Measurements from ENCODE around the gene RNF25. TPM values are rescaled to one million over a fixed set of nuclear protein-coding genes. Genes with fewer than 3 reads are reported as not detected.

RNF25 gene
- total RNA-seq, 1 experiment from 2014 or later: 27.2 TPM

DNA sequence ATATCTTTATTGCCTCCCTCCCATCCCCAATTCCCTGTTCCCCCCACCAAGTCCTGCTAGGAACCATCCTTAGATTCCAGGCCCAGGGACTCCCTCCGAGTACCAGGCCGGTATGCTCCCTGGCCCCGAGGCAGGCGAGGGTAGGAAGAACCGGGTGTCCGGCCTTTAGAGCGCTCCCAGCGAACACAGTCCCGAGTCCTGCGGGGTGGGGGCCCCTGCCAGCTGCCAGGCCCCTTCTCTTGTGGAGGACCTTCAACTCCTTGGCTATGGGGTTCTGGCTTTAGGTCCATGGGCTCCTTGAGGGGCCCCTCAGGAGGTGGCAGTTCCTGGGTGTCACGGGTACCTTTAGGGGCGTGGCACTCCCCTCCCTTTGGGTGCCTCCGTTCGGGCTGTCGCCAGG is 7.9 kb downstream of the RNF25 start:
- H3K27ac ChIP-seq: no peak overlapping the region
- no peaks in the 10 kb centered on the region; the same call in 1 of the 2 replicates for H3K4me1 ChIP-seq (replicated peaks; ENCODE audit: insufficient read depth)
- H4K20me1 ChIP-seq (ENCODE audit: insufficient read depth): no peaks in the 10 kb centered on the region
- H3K36me3 ChIP-seq (ENCODE audit: low read depth): peaks cover 18% of the 10 kb centered on the region
- no peak overlapping the region for H3K4me3 ChIP-seq
- H3K79me2 ChIP-seq (ENCODE audit: low read depth): peaks cover 13% of the 10 kb centered on the region
- BruUV-seq (replicated peaks): no TSS peak
- no peaks in the 10 kb centered on the region for H3K9me3 ChIP-seq (ENCODE audit: insufficient read depth, low read depth)
- no peaks in the 10 kb centered on the region for H3K9me2 ChIP-seq (ENCODE audit: insufficient read depth)
- peaks cover 15% of the 10 kb centered on the region; the same call in 1 of the 2 replicates for H3F3A ChIP-seq (ENCODE audit: insufficient read depth, low read depth)
- no peaks in the 10 kb centered on the region for H3K27me3 ChIP-seq (ENCODE audit: insufficient read depth, low read depth)
- intact Hi-C loops (cut with micrococcal nuclease; ENCODE audit: unreplicated experiment): no loop called here
- H2AFZ ChIP-seq: no peak overlapping the region
- CTCF ChIA-PET: no interaction called here
- DNase-seq: no peak
- TF ChIP-seq EZH2 (IDR thresholded peaks at IDR 0.05; ENCODE audit: low read depth): no peak
- TF ChIP-seq, protein P1, sequence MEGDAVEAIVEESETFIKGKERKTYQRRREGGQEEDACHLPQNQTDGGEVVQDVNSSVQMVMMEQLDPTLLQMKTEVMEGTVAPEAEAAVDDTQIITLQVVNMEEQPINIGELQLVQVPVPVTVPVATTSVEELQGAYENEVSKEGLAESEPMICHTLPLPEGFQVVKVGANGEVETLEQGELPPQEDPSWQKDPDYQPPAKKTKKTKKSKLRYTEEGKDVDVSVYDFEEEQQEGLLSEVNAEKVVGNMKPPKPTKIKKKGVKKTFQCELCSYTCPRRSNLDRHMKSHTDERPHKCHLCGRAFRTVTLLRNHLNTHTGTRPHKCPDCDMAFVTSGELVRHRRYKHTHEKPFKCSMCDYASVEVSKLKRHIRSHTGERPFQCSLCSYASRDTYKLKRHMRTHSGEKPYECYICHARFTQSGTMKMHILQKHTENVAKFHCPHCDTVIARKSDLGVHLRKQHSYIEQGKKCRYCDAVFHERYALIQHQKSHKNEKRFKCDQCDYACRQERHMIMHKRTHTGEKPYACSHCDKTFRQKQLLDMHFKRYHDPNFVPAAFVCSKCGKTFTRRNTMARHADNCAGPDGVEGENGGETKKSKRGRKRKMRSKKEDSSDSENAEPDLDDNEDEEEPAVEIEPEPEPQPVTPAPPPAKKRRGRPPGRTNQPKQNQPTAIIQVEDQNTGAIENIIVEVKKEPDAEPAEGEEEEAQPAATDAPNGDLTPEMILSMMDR (conservative IDR thresholded peaks at IDR 0.05): no peak
- POLR2A ChIA-PET (ENCODE audit: unreplicated experiment): no interaction called here
- H3K4me2 ChIP-seq: no peak overlapping the region

DNA sequence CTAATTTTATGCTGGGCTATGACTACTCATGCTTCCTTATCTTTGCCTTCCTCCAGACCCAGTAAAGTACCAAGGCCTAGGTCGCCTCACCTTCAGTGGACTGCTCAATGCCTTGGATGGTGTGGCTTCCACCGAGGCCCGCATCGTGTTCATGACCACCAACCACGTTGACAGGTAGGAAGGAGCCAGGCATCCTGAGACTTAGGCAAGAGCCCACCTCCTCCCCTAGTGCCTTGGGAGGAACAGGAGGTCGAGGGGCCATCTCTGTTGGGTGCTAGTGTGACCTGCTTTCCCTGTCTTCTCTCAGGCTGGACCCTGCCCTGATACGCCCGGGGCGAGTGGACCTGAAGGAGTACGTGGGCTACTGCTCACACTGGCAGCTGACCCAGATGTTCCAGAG is 9.0 kb downstream of the RNF25 start:
- H3K79me2 ChIP-seq (ENCODE audit: low read depth): peaks cover 20% of the 10 kb centered on the region
- H3K27ac ChIP-seq: no peak overlapping the region
- no TSS peak for BruUV-seq (replicated peaks)
- H2AFZ ChIP-seq: no peak overlapping the region
- no peaks in the 10 kb centered on the region for H3K9me3 ChIP-seq (ENCODE audit: insufficient read depth, low read depth)
- no peaks in the 10 kb centered on the region for H4K20me1 ChIP-seq (ENCODE audit: insufficient read depth)
- H3K4me2 ChIP-seq: no peak overlapping the region
- H3K27me3 ChIP-seq (ENCODE audit: insufficient read depth, low read depth): no peaks in the 10 kb centered on the region
- no peak for TF ChIP-seq EZH2 (IDR thresholded peaks at IDR 0.05; ENCODE audit: low read depth)
- TF ChIP-seq, protein P1 (conservative IDR thresholded peaks at IDR 0.05): no peak
- peaks cover 5% of the 10 kb centered on the region; the same call in 1 of the 2 replicates for H3K4me1 ChIP-seq (replicated peaks; ENCODE audit: insufficient read depth)
- intact Hi-C loops (cut with micrococcal nuclease; ENCODE audit: unreplicated experiment): no loop called here
- ChIA-PET CTCF (no interaction called here), POLR2A (ENCODE audit: unreplicated experiment) (no interaction called here)
- peaks cover 15% of the 10 kb centered on the region for H3K36me3 ChIP-seq (ENCODE audit: low read depth)
- no peak overlapping the region for H3K4me3 ChIP-seq
- no peaks in the 10 kb centered on the region for H3K9me2 ChIP-seq (ENCODE audit: insufficient read depth)
- no peak for DNase-seq
- peaks cover 15% of the 10 kb centered on the region; the same call in 1 of the 2 replicates for H3F3A ChIP-seq (ENCODE audit: insufficient read depth, low read depth)

DNA sequence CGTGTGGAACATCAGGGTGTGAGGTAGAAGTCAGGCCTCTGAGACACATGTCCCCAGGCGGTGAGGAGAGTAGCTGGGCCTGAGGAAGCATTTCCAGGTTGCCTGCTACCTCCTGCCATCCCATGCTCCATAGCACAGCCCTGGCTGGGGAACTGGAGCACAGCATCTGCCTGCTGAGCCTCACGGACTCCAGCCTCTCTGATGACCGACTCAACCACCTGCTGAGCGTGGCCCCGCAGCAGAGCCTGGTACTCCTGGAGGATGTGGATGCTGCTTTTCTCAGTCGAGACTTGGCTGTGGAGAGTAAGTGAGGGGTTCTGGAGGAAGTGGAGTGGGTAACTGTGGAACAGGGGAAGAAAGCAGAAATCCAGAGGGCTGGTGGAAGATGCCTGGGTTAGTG is 9.4 kb downstream of the RNF25 start:
- Histone ChIP-seq H3F3A (ENCODE audit: insufficient read depth, low read depth) (peaks cover 15% of the 10 kb centered on the region; the same call in 1 of the 2 replicates), H2AFZ (no peak overlapping the region), H3K4me2 (no peak overlapping the region), H3K36me3 (ENCODE audit: low read depth) (peaks cover 12% of the 10 kb centered on the region), H3K9me3 (ENCODE audit: insufficient read depth, low read depth) (no peaks in the 10 kb centered on the region), H3K27me3 (ENCODE audit: insufficient read depth, low read depth) (no peaks in the 10 kb centered on the region), H3K27ac (no peak overlapping the region), H4K20me1 (ENCODE audit: insufficient read depth) (no peaks in the 10 kb centered on the region), H3K4me1 (replicated peaks; ENCODE audit: insufficient read depth) (peaks cover 5% of the 10 kb centered on the region; the same call in 1 of the 2 replicates), H3K79me2 (ENCODE audit: low read depth) (peaks cover 25% of the 10 kb centered on the region), H3K4me3 (no peak overlapping the region), H3K9me2 (ENCODE audit: insufficient read depth) (no peaks in the 10 kb centered on the region)
- BruUV-seq (replicated peaks): no TSS peak
- POLR2A ChIA-PET (ENCODE audit: unreplicated experiment): no interaction called here
- intact Hi-C loops (cut with micrococcal nuclease; ENCODE audit: unreplicated experiment): no loop called here
- TF ChIP-seq, protein P1 (conservative IDR thresholded peaks at IDR 0.05): no peak
- TF ChIP-seq EZH2 (IDR thresholded peaks at IDR 0.05; ENCODE audit: low read depth): no peak
- no peak for DNase-seq
- CTCF ChIA-PET: no interaction called here

Data from PC-9 (cell line).